GM21360 (cell line): ENCODE results near the gene ELAC2.
"Not testable (repeated sequence)": the region's sequence is repeated elsewhere in the genome, so short reads cannot be mapped to it uniquely, and the experiment has no call there.

Source experiments
- ATAC-seq: cut with Tn5 transposase; IDR thresholded peaks from one replicate; pipeline ENCODE4 v1.9.1; 2021; ENCODE audit warnings: mild to moderate bottlenecking, moderate library complexity; ENCODE audit not compliant: unreplicated experiment

ELAC2 gene

GRCh38 chr17:12993631-12994030, 24.2 kb downstream of the ELAC2 start:
- ATAC-seq: no peak

GRCh38 chr17:12992676-12993075, 25.2 kb downstream of the ELAC2 start:
- ATAC-seq: no peak

- ATAC-seq: no peak
These were observed 26.9 kb downstream of the ELAC2 start for GRCh38 chr17:12990926-12991325.

- ATAC-seq: no peak
These were observed 27.6 kb downstream of the ELAC2 start for GRCh38 chr17:12990041-12990808.

- no peak for ATAC-seq
These were observed 30.7 kb downstream of the ELAC2 start for GRCh38 chr17:12987120-12987519.

- no peak for ATAC-seq
These were observed 32.2 kb downstream of the ELAC2 start for GRCh38 chr17:12985431-12986293.

- no peak for ATAC-seq
These were observed 33.6 kb downstream of the ELAC2 start for GRCh38 chr17:12983991-12984884.

- ATAC-seq: no peak
These were observed 35.6 kb downstream of the ELAC2 start for GRCh38 chr17:12982224-12982623.

GRCh38 chr17:12979826-12980500, 37.9 kb downstream of the ELAC2 start:
- no peak for ATAC-seq

GRCh38 chr17:12979246-12979645, 38.6 kb downstream of the ELAC2 start:
- no peak for ATAC-seq

- not testable (repeated sequence) for ATAC-seq
These were observed 39.0 kb downstream of the ELAC2 start for GRCh38 chr17:12978787-12979186.

GRCh38 chr17:12977008-12977751, 40.6 kb downstream of the ELAC2 start:
- ATAC-seq: no peak

GRCh38 chr17:12974005-12974531, 43.8 kb downstream of the ELAC2 start:
- ATAC-seq: no peak

GRCh38 chr17:12973496-12974004, 44.3 kb downstream of the ELAC2 start:
- no peak for ATAC-seq

- no peak for ATAC-seq
These were observed 49.9 kb downstream of the ELAC2 start for GRCh38 chr17:12967962-12968361.

- no peak for ATAC-seq
These were observed 51.4 kb downstream of the ELAC2 start for GRCh38 chr17:12966413-12966812.

GRCh38 chr17:12965988-12966387, 51.8 kb downstream of the ELAC2 start:
- ATAC-seq: no peak

- no peak for ATAC-seq
These were observed 53.0 kb downstream of the ELAC2 start for GRCh38 chr17:12964840-12965239.

GRCh38 chr17:12964162-12964561, 53.7 kb downstream of the ELAC2 start:
- no peak for ATAC-seq
